Small intestine (tissue), 7 donors: ENCODE results near the gene TTC19. TPM values are rescaled to one million over a fixed set of nuclear protein-coding genes. Genes with fewer than 3 reads are reported as not detected.
"Not testable (repeated sequence)": the region's sequence is repeated elsewhere in the genome, so short reads cannot be mapped to it uniquely, and the experiment has no call there.

Source experiments
- DNase-seq, 2 donors: peaks; one replicate each; pipeline versions ENCODE4 v3.0.0 to v3.0.0-alpha.2; 2013
- FAIRE-seq: peaks from 2 replicates; lab custom pipeline; 2012; peaks lifted over from hg19 to GRCh38; lab: Jason Lieb, UNC
- H3K27ac ChIP-seq, 3 donors: one replicate each; pipeline ENCODE4 v1.5.1; 2013; ENCODE audit warnings: low read length in 2 of 3, mild to moderate bottlenecking in 2 of 3, control low read depth in 1 of 3, inconsistent platforms in 1 of 3, low read depth in 1 of 3, moderate library complexity in 1 of 3
- H3K27me3 ChIP-seq, 3 donors: one replicate each; pipeline ENCODE4 v1.6.1; 2013; ENCODE audit warnings: low read length in 3 of 3, inconsistent platforms in 1 of 3; ENCODE audit not compliant: control insufficient read depth in 3 of 3, insufficient read depth in 3 of 3
- H3K36me3 ChIP-seq, 3 donors: one replicate each; pipeline ENCODE4 v1.6.1; 2013; ENCODE audit warnings: low read length in 3 of 3, inconsistent platforms in 1 of 3, low read depth in 1 of 3, mild to moderate bottlenecking in 1 of 3, moderate library complexity in 1 of 3; ENCODE audit not compliant: control insufficient read depth in 3 of 3, insufficient read depth in 2 of 3
- H3K4me1 ChIP-seq, 3 donors: one replicate each; pipeline ENCODE4 v1.6.1; 2013; ENCODE audit warnings: low read length in 2 of 3, inconsistent platforms in 1 of 3, low read depth in 1 of 3, mild to moderate bottlenecking in 1 of 3, moderate library complexity in 1 of 3; ENCODE audit not compliant: control insufficient read depth in 3 of 3, insufficient read depth in 2 of 3
- H3K4me3 ChIP-seq, 3 donors: one replicate each; pipeline ENCODE4 v1.5.1; 2013; ENCODE audit warnings: low read length in 3 of 3, control low read depth in 1 of 3, inconsistent platforms in 1 of 3, low read depth in 1 of 3, mild to moderate bottlenecking in 1 of 3, moderate library complexity in 1 of 3
- H3K9me3 ChIP-seq, 2 donors: one replicate each; pipeline ENCODE4 v1.6.1; 2013; ENCODE audit warnings: low read depth in 1 of 2, low read length in 1 of 2; ENCODE audit not compliant: control insufficient read depth in 2 of 2, insufficient read depth in 1 of 2
- WGBS, 3 donors: extraction: QIAGEN DNeasy Blood & Tissue Kit; methylation state at CpG; one replicate each; pipeline ENCODE4 v1.1.7; 2013; 5-methylcytosine and 5-hydroxymethylcytosine counted together
- polyA plus RNA-seq, 4 donors: library from polyadenylated mRNA; stranded (reverse) in 3 of 4; unstranded in 1 of 4; fragments of 200-250 nt in 3 of 4; fragments of 120-200 nt in 1 of 4; gene quantifications; one replicate each; pipeline versions ENCODE4 v1.2.1 to v1.2.3, GENCODE V29; 2013
- donor health status: healthy with polysubstance abuse.
- donor health status: control.
- donor health status: control.
- donor health status: Bipolar disorder and iron deficiency.
- donor health status: healthy.

TTC19 gene
- polyA plus RNA-seq, 4 donors = 28.9 to 57.1 (median 35.7) TPM

DNA sequence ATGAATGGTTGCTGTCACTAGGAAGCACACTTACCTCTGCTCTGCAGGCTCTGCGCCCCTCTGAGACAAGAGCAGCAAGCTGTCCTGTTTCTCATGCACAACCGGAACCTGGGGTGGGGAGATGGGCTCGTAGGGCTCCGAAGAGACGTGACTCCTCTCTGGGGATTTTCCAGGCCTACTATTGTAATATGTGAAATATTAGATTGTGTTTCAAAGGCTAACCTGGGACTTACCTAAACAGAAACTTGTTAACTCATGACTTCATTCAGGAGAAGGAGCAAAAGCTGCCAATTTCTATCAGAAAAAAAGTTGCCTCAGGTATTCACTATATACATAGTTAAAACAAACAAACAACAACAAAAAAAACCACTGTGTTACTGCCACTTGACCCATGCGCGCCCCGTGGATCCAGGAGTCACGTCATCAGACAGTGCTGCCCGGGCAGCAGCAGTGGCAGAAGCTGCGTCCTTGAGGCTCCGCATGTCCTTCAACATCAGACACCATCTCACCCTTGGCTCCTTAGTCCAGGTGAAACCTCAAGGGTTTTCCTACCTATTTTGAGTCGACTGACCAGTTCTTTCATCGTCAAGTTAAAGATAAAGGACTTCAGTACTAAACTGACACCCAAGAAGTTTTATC, 49.3 kb downstream of the TTC19 start:
- FAIRE-seq = no peak
- H3K4me1 ChIP-seq = no peaks in the 10 kb centered on the region
- DNase-seq = no peak
- H3K27ac ChIP-seq = no peak overlapping the region
- no peaks in the 10 kb centered on the region for H3K9me3 ChIP-seq
- no peaks in the 10 kb centered on the region for H3K27me3 ChIP-seq
- H3K36me3 ChIP-seq = peaks cover 4 to 49% (median 40%) of the 10 kb centered on the region in 3 donors
- no peak overlapping the region for H3K4me3 ChIP-seq
- 86 to 91% (median 89%) methylated on average over 14 of the region's 14 CpGs for WGBS, 3 donors

DNA sequence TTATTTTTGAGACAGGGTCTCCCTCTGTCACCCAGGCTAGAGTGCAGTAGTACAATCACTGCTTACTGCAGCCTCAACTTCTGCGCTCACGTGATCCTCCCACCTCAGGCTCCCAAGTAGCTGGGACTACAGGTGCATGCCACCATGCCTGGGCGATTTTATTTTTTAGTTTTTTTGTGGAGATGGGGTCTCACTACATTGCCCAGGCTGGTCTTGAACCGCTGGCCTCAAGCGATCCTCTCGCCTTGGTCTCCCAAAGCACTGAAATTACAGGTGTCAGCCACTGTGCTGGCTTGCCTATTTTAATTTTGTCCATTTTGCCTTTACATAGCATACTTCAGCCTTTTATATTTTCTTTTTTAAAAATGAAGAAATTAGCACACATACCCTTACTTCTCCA, 51.2 kb downstream of the TTC19 start:
- WGBS, 3 donors = 97 to 98% (median 98%) methylated on average over 6 of the region's 6 CpGs
- FAIRE-seq (no peak), DNase-seq (no peak)
- Histone ChIP-seq H3K27me3 (no peaks in the 10 kb centered on the region), H3K36me3 (peaks cover 0 to 43% (median 38%) of the 10 kb centered on the region in 3 donors), H3K4me3 (no peak overlapping the region), H3K9me3 (no peaks in the 10 kb centered on the region), H3K27ac (no peak overlapping the region), H3K4me1 (no peaks in the 10 kb centered on the region)

GRCh38 chr17:16052486-16052885, 52.9 kb downstream of the TTC19 start:
- no peak for DNase-seq
- no peaks in the 10 kb centered on the region for H3K4me1 ChIP-seq
- H3K9me3 ChIP-seq = no peaks in the 10 kb centered on the region
- H3K36me3 ChIP-seq = peaks cover 2 to 48% (median 35%) of the 10 kb centered on the region in 3 donors
- no peak overlapping the region for H3K27ac ChIP-seq
- WGBS, 3 donors = 74 to 90% (median 76%) methylated on average over 1 of the region's 1 CpG
- FAIRE-seq = no peak
- no peak overlapping the region for H3K4me3 ChIP-seq
- no peaks in the 10 kb centered on the region for H3K27me3 ChIP-seq

DNA sequence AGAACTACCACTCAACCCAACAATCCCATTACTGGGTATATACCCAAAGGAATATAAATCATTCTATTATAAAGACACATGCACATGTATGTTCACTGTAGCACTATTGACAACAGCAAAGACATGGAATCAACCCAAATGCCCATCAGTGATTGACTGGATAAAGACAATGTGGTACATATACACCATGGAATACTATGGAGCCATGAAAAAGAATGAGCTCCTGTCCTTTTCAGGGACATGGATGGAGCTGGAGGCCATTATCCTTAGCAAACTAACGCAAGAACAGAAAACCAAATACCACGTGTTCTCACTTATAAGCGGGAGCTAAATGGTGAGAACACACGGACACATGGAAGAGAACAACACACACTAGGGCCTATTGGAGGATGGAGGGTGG, 55.5 kb downstream of the TTC19 start:
- DNase-seq, H3K9me3 ChIP-seq, H3K4me1 ChIP-seq, H3K4me3 ChIP-seq, H3K27ac ChIP-seq, FAIRE-seq, H3K27me3 ChIP-seq: not testable (repeated sequence)
- WGBS, 3 donors = 77 to 89% (median 84%) methylated on average over 4 of the region's 4 CpGs
- peaks cover 6 to 42% (median 26%) of the 10 kb centered on the region in 3 donors for H3K36me3 ChIP-seq

DNA sequence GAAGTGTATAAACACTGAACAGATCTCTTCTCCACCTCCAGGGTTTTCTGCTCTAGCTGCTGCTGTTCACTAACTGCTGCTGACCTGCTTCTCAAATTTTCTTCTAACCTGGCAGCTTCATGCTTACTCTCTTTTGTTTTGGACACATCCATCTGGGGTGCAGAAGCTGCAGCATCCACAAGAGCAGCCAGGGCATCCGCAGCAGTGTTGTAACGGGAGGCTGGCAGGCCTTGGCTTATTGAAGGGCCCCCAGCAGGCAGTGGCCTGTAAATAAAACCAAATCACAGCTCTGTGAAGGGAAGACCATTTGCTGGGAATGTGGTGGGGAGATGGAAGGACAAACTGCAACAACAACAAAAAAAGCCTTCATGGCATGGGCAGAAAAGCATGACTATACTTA, 62.0 kb downstream of the TTC19 start:
- Histone ChIP-seq H3K27ac (no peak overlapping the region), H3K4me3 (no peak overlapping the region), H3K27me3 (no peaks in the 10 kb centered on the region), H3K36me3 (peaks cover 35 to 41% (median 36%) of the 10 kb centered on the region in 3 donors), H3K9me3 (no peaks in the 10 kb centered on the region), H3K4me1 (no peaks in the 10 kb centered on the region)
- FAIRE-seq (no peak), DNase-seq (no peak)
- WGBS, 3 donors = 87 to 96% (median 93%) methylated on average over 2 of the region's 2 CpGs

- Histone ChIP-seq H3K4me3 (no peak overlapping the region), H3K36me3 (peaks cover 39 to 52% (median 45%) of the 10 kb centered on the region in 3 donors), H3K9me3 (no peaks in the 10 kb centered on the region), H3K27me3 (no peaks in the 10 kb centered on the region), H3K4me1 (no peaks in the 10 kb centered on the region), H3K27ac (no peak overlapping the region)
- FAIRE-seq = no peak
- DNase-seq = no peak
- WGBS, 3 donors = 96 to 99% (median 97%) methylated on average over 4 of the region's 4 CpGs
Observed at GRCh38 chr17:16066125-16066524, 66.5 kb downstream of the TTC19 start.

GRCh38 chr17:16068323-16068722, 68.7 kb downstream of the TTC19 start:
- no peaks in the 10 kb centered on the region for H3K27me3 ChIP-seq
- H3K9me3 ChIP-seq = no peaks in the 10 kb centered on the region
- no peak overlapping the region for H3K4me3 ChIP-seq
- FAIRE-seq (no peak), DNase-seq (no peak)
- H3K36me3 ChIP-seq = peaks cover 35 to 39% (median 37%) of the 10 kb centered on the region in 3 donors
- H3K27ac ChIP-seq = no peak overlapping the region
- no peaks in the 10 kb centered on the region for H3K4me1 ChIP-seq

GRCh38 chr17:16072031-16072430, 72.4 kb downstream of the TTC19 start:
- Histone ChIP-seq H3K27me3 (no peaks in the 10 kb centered on the region), H3K27ac (no peak overlapping the region), H3K36me3 (peaks cover 20 to 38% (median 37%) of the 10 kb centered on the region in 3 donors), H3K4me1 (no peaks in the 10 kb centered on the region), H3K9me3 (no peaks in the 10 kb centered on the region), H3K4me3 (no peak overlapping the region)
- no peak for DNase-seq
- 90 to 96% (median 91%) methylated on average over 1 of the region's 1 CpG for WGBS, 3 donors
- FAIRE-seq = no peak

DNA sequence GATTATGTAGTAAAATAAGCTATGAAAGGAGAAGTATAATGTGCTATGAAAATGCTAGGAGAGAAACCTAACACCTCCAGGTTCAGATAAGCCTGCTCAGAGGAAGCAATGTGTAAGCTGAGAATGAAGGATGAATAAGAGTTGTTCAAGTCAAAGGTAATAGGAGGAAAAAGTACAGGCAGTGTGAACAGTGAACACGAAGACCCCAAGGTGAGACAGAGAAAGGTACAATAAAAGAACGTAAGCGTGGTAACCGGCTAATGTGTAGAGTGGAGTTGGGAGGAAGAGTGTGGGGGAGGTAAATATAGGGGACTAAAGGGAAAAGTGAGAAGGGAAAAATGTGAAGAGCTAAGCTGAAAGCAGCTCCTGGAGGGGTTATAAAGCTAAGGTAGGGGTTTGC, 74.2 kb downstream of the TTC19 start:
- FAIRE-seq (no peak), DNase-seq (no peak)
- no peaks in the 10 kb centered on the region for H3K4me1 ChIP-seq
- no peaks in the 10 kb centered on the region for H3K27me3 ChIP-seq
- H3K4me3 ChIP-seq = no peak overlapping the region
- 94 to 97% (median 96%) methylated on average over 4 of the region's 4 CpGs for WGBS, 3 donors
- H3K9me3 ChIP-seq = no peaks in the 10 kb centered on the region
- H3K36me3 ChIP-seq = peaks cover 20 to 41% (median 35%) of the 10 kb centered on the region in 3 donors
- H3K27ac ChIP-seq = no peak overlapping the region
